ENCODE data around the gene TRUB2. TPM values are rescaled to one million over a fixed set of nuclear protein-coding genes. Genes with fewer than 3 reads are reported as not detected.
A peak's percentile ranks its signal among the peaks of the same experiment; 100 is the strongest.

The TRUB2 gene
- polyA plus RNA-seq (ENCODE audit: insufficient read length) = 23.5 TPM

GRCh38 chr9:128322404-128323211, at the start of gene TRUB2, which contains the start of gene COQ4:
TSS of gene TRUB2 (minus strand) at chr9:128322447. CDS start at chr9:128322408, 39 bp downstream.
TSS of gene COQ4 (plus strand) at chr9:128322839. CDS start at chr9:128322859, 20 bp downstream.
- peak; percentile 96 for DNase-seq

- DNase-seq = no peak
These were observed 49.4 kb upstream of the TRUB2 start for GRCh38 chr9:128371630-128372117.

GRCh38 chr9:128370752-128371629, 48.7 kb upstream of the TRUB2 start, which contains the start of gene URM1:
TSS of gene URM1 (plus strand) at chr9:128371374. CDS start at chr9:128371381, 7 bp downstream.
- peak; percentile 99 for DNase-seq

- no peak for DNase-seq
These were observed 48.1 kb upstream of the TRUB2 start for GRCh38 chr9:128370367-128370751.

GRCh38 chr9:128369024-128369706, 46.9 kb upstream of the TRUB2 start:
- no peak for DNase-seq

- DNase-seq = no peak
These were observed 43.3 kb upstream of the TRUB2 start for GRCh38 chr9:128365525-128365924.

GRCh38 chr9:128362774-128363173, 40.5 kb upstream of the TRUB2 start:
- DNase-seq = no peak

GRCh38 chr9:128361986-128362646, 39.9 kb upstream of the TRUB2 start:
- DNase-seq = peak; percentile 88

- DNase-seq = peak; percentile 38
These were observed 39.2 kb upstream of the TRUB2 start for GRCh38 chr9:128361296-128361985.

- no peak for DNase-seq
These were observed 38.6 kb upstream of the TRUB2 start for GRCh38 chr9:128360826-128361225.

GRCh38 chr9:128358861-128359260, 36.6 kb upstream of the TRUB2 start:
- no peak for DNase-seq

GRCh38 chr9:128358090-128358489, 35.8 kb upstream of the TRUB2 start:
- no peak for DNase-seq

- DNase-seq = no peak
These were observed 33.2 kb upstream of the TRUB2 start for GRCh38 chr9:128355451-128355850.

GRCh38 chr9:128349772-128350171, 27.5 kb upstream of the TRUB2 start:
- no peak for DNase-seq

GRCh38 chr9:128349125-128349524, 26.9 kb upstream of the TRUB2 start:
- no peak for DNase-seq

GRCh38 chr9:128344931-128345605, 22.8 kb upstream of the TRUB2 start:
- no peak for DNase-seq

GRCh38 chr9:128343855-128344254, 21.6 kb upstream of the TRUB2 start:
- no peak for DNase-seq

- no peak for DNase-seq
These were observed 20.9 kb upstream of the TRUB2 start for GRCh38 chr9:128342971-128343680.

- DNase-seq = peak; percentile 46
These were observed 19.2 kb upstream of the TRUB2 start for GRCh38 chr9:128341435-128341849.

Data from hindlimb muscle (tissue), 1 donor.